Renal cortical epithelial cell (primary cell): Measurements from ENCODE around the gene WAPL. TPM values are rescaled to one million over a fixed set of nuclear protein-coding genes. Genes with fewer than 3 reads are reported as not detected.
"Not testable (repeated sequence)": the region's sequence is repeated elsewhere in the genome, so short reads cannot be mapped to it uniquely, and the experiment has no call there.

Experiments
- DNase-seq: peaks from one replicate; pipeline ENCODE4 v3.0.0-alpha.2; 2011; ENCODE audit warnings: low read depth
- total RNA-seq: library from RNA; depleted of rRNA; stranded (reverse); fragments of >200 nt; gene quantifications from 2 replicates; pipeline ENCODE4 v1.2.3, GENCODE V29; 2014

WAPL gene
- total RNA-seq, 1 donor from 2014 or later = 72.5 TPM

GRCh38 chr10:86525713-86526112 is 4.1 kb upstream of the WAPL start:
- DNase-seq = not testable (repeated sequence)

- DNase-seq = no peak
These were observed 2.8 kb upstream of the WAPL start for GRCh38 chr10:86524225-86524962.

GRCh38 chr10:86523348-86523747 is 1.8 kb upstream of the WAPL start:
- DNase-seq = peak; percentile 39

GRCh38 chr10:86522510-86522855 is 891 bp upstream of the WAPL start:
- no peak for DNase-seq

- no peak for DNase-seq
These were observed 518 bp downstream of the WAPL start for GRCh38 chr10:86520871-86521677.

GRCh38 chr10:86518781-86519180 is 2.8 kb downstream of the WAPL start:
- DNase-seq = no peak

- no peak for DNase-seq
These were observed 9.5 kb downstream of the WAPL start for GRCh38 chr10:86512137-86512536.

GRCh38 chr10:86511027-86511865 is 10.3 kb downstream of the WAPL start:
- DNase-seq = no peak

- no peak for DNase-seq
These were observed 12.4 kb downstream of the WAPL start for GRCh38 chr10:86509145-86509544.

- DNase-seq = no peak
These were observed 13.4 kb downstream of the WAPL start for GRCh38 chr10:86508217-86508616.

- DNase-seq = peak; percentile 54
These were observed 15.1 kb downstream of the WAPL start for GRCh38 chr10:86506499-86506898.

GRCh38 chr10:86506062-86506461 is 15.5 kb downstream of the WAPL start:
- DNase-seq = peak; percentile 51

GRCh38 chr10:86504510-86504909 is 17.1 kb downstream of the WAPL start:
- no peak for DNase-seq

GRCh38 chr10:86500846-86501245 is 20.7 kb downstream of the WAPL start:
- peak; percentile 56 for DNase-seq

- DNase-seq = no peak
These were observed 23.0 kb downstream of the WAPL start for GRCh38 chr10:86498598-86498997.

- DNase-seq = no peak
These were observed 24.0 kb downstream of the WAPL start for GRCh38 chr10:86497621-86498020.

GRCh38 chr10:86489960-86490612 is 31.5 kb downstream of the WAPL start:
- DNase-seq = no peak

GRCh38 chr10:86489071-86489810 is 32.4 kb downstream of the WAPL start:
- no peak for DNase-seq

GRCh38 chr10:86486856-86487255 is 34.7 kb downstream of the WAPL start:
- DNase-seq = no peak

- no peak for DNase-seq
These were observed 37.9 kb downstream of the WAPL start for GRCh38 chr10:86483664-86484063.

GRCh38 chr10:86481761-86482160 is 39.8 kb downstream of the WAPL start:
- peak; percentile 19 for DNase-seq
